Mononuclear cell (primary cell): ENCODE results near the gene ANKRD44. TPM values are rescaled to one million over a fixed set of nuclear protein-coding genes. Genes with fewer than 3 reads are reported as not detected.

Source experiments
- H3K27me3 ChIP-seq: 2 replicates; pipeline ENCODE4 v1.6.0; 2011; ENCODE audit warnings: low read length, control low read depth; ENCODE audit not compliant: insufficient read depth
- H3K4me1 ChIP-seq: 2 replicates; pipeline ENCODE4 v1.5.1; 2011; ENCODE audit warnings: mild to moderate bottlenecking, low read length, control low read depth; ENCODE audit not compliant: insufficient read depth
- H3K4me3 ChIP-seq: 2 replicates; pipeline ENCODE4 v1.5.1; 2011; ENCODE audit warnings: mild to moderate bottlenecking, low read length, moderate library complexity
- H3K9me3 ChIP-seq: 2 replicates; pipeline ENCODE4 v1.5.1; 2011; ENCODE audit warnings: low read depth, mild to moderate bottlenecking, control low read depth, low read length
- total RNA-seq: library from RNA; depleted of rRNA; stranded (reverse); fragments of >200 nt; gene quantifications from one replicate; pipeline ENCODE4 v1.2.3, GENCODE V29; 2012

The ANKRD44 gene
- total RNA-seq, 1 donor = 171 TPM

GRCh38 chr2:197141702-197142473 lies 168.7 kb downstream of the ANKRD44 start:
- H3K27me3 ChIP-seq = no peaks in the 10 kb centered on the region
- H3K9me3 ChIP-seq = no peaks in the 10 kb centered on the region
- H3K4me1 ChIP-seq = peaks cover 83% of the 10 kb centered on the region
- no peak overlapping the region for H3K4me3 ChIP-seq

DNA sequence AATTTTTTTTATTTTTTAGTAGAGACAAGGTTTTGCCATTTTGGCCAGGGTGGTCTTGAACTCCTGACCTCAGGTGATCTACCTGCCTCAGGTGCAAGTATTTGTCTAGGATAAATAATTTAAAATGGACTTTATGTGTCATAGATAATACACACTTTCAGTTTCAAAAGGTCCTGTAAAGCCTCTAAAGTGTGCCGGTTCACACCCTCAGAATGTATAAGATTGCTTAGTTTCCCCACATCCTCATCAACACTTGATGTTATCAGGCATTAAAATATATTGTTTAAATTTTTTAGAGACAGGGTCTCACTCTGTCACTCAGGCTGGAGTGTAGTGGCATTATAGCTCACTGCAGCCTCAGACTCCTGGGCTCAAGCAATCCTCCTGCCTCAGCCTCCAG lies 170.5 kb downstream of the ANKRD44 start:
- Histone ChIP-seq H3K4me3 (no peak overlapping the region), H3K4me1 (peaks cover 86% of the 10 kb centered on the region)

DNA sequence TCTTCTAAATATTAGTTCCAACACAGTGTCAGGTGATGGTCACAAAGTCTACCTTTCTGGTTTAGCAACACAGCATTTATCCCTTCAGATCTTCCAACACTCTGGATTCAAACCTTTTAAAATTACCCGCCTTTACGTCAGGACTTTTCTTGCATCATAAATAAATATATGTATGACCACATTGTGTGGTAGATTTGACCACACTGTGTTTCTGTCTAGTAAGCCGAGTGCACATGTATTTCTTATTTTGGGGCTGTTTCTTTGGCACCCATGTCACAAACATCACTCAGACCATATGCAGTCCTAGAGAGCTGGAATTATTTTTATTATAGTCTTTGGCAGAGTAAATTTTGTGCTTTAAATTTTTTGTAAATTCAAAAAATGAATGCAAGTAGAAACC lies 172.1 kb downstream of the ANKRD44 start:
- H3K4me3 ChIP-seq = no peak overlapping the region
- no peaks in the 10 kb centered on the region for H3K9me3 ChIP-seq
- peaks cover 73% of the 10 kb centered on the region for H3K4me1 ChIP-seq
- H3K27me3 ChIP-seq = no peaks in the 10 kb centered on the region

More for the DNA sequence above, 170.5 kb downstream of the ANKRD44 start:
- Histone ChIP-seq H3K9me3 (no peaks in the 10 kb centered on the region), H3K27me3 (no peaks in the 10 kb centered on the region)

GRCh38 chr2:197137826-197138477 lies 172.6 kb downstream of the ANKRD44 start:
- Histone ChIP-seq H3K9me3 (no peaks in the 10 kb centered on the region), H3K4me3 (no peak overlapping the region), H3K4me1 (peaks cover 77% of the 10 kb centered on the region), H3K27me3 (no peaks in the 10 kb centered on the region)

DNA sequence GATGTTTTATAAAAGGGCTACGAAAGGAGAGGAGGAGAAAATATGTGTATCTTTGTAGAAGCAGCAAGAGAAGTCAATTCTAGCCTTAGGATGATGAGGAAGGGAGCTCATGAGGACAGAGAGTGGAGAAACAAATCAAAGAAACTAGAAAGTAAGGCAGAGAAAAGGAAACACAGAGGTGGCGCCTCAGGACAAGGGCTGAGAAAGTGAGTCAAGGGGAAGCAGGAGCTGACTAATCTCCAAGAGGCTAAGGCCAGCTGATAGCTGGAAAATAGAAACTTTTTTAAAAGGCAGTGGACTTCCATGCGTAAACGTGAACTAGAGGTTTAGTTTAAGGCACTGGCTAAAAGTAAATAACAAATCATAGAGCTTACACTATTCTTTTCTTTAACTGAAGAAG lies 173.3 kb downstream of the ANKRD44 start:
- no peak overlapping the region for H3K4me3 ChIP-seq
- H3K4me1 ChIP-seq = peaks cover 78% of the 10 kb centered on the region
- no peaks in the 10 kb centered on the region for H3K27me3 ChIP-seq
- no peaks in the 10 kb centered on the region for H3K9me3 ChIP-seq

GRCh38 chr2:197136452-197136851 lies 174.1 kb downstream of the ANKRD44 start:
- Histone ChIP-seq H3K27me3 (no peaks in the 10 kb centered on the region), H3K4me3 (no peak overlapping the region), H3K9me3 (no peaks in the 10 kb centered on the region), H3K4me1 (peaks cover 78% of the 10 kb centered on the region)

DNA sequence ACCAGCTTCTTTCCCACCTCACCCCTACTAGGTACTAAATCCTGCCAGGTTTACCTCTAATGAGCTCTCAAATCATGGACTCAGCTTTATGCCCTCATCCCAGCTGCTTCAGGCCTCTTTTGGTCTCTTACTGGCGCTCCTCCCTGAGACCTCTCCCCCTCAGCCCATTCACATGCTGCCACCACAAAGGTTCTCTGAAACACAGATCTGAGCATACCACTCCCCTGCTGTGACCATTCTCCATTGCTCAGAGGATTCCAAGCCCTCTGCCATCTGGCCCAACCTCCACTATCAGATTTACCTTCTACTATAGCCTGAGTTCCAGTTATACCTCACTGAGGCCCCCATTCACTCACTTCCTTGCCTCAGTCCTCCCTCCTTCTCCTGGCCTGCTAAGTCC lies 174.8 kb downstream of the ANKRD44 start:
- Histone ChIP-seq H3K9me3 (no peaks in the 10 kb centered on the region), H3K4me1 (peaks cover 78% of the 10 kb centered on the region)

GRCh38 chr2:197134206-197134605 lies 176.4 kb downstream of the ANKRD44 start:
- Histone ChIP-seq H3K4me1 (peaks cover 77% of the 10 kb centered on the region), H3K27me3 (no peaks in the 10 kb centered on the region), H3K4me3 (no peak overlapping the region), H3K9me3 (no peaks in the 10 kb centered on the region)

More for the DNA sequence above, 174.8 kb downstream of the ANKRD44 start:
- H3K27me3 ChIP-seq = no peaks in the 10 kb centered on the region
- no peak overlapping the region for H3K4me3 ChIP-seq

GRCh38 chr2:197131558-197131855 lies 179.1 kb downstream of the ANKRD44 start:
- H3K27me3 ChIP-seq = no peaks in the 10 kb centered on the region
- H3K4me1 ChIP-seq = peaks cover 64% of the 10 kb centered on the region
- no peaks in the 10 kb centered on the region for H3K9me3 ChIP-seq
- no peak overlapping the region for H3K4me3 ChIP-seq

GRCh38 chr2:197130318-197130717 lies 180.3 kb downstream of the ANKRD44 start:
- Histone ChIP-seq H3K27me3 (no peaks in the 10 kb centered on the region), H3K4me3 (no peak overlapping the region), H3K4me1 (peaks cover 53% of the 10 kb centered on the region)

GRCh38 chr2:197128897-197129296 lies 181.7 kb downstream of the ANKRD44 start:
- H3K4me1 ChIP-seq = peaks cover 49% of the 10 kb centered on the region
- H3K9me3 ChIP-seq = no peaks in the 10 kb centered on the region
- no peak overlapping the region for H3K4me3 ChIP-seq
- H3K27me3 ChIP-seq = no peaks in the 10 kb centered on the region

More at GRCh38 chr2:197130318-197130717, 180.3 kb downstream of the ANKRD44 start:
- no peaks in the 10 kb centered on the region for H3K9me3 ChIP-seq

DNA sequence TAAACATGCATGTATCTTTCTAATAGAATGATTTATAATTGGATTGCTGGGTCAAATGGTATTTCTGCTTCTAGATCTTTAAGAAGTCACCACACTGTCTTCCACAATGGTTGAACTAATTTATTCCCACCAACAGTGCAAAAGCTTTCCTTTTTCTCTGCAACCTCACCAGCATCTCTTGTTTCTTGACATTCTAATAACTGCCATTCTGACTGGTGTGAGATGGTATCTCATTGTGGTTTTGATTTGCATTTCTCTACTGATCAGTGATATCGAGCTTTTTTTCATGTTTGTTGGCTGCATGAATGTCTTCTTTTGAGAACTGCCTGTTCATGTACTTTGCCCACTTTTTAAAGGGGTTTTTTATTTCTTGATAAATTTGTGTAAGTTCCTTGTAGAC lies 182.5 kb downstream of the ANKRD44 start:
- no peaks in the 10 kb centered on the region for H3K27me3 ChIP-seq
- H3K4me3 ChIP-seq = no peak overlapping the region
- H3K9me3 ChIP-seq = no peaks in the 10 kb centered on the region
- peaks cover 46% of the 10 kb centered on the region for H3K4me1 ChIP-seq

DNA sequence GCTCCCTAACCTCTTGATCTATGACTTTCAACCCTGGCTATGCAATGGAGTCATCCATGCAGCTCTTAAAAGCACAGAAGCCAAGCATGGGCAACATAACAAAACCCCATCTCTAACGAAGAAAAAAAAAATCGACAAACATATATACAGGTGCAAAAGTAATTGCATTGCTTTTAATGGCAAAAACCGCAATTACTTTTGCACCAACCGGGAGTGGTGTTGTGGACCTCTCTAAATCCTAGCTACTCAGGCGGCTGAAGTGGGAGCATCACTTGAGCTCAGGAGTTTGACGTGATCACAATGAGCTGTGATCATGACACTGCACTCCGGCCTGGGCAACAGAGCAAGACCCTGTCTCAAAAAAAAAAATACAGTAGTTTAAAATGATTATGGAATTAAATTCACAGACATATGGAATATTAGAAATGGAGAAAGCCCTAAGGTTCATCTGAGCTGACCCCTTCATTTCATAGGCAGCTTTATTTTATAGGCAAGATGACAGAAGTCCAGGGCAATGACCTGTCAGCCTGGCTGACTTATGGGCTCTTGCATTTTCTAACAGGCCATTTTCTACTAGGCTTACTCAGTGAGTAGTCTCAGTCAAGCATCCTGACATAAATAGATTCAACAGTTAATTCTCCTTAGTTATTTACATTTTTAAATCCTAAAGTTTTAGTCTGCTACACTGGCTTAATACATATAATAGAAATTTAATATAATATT lies 183.8 kb downstream of the ANKRD44 start:
- no peaks in the 10 kb centered on the region for H3K27me3 ChIP-seq
- no peaks in the 10 kb centered on the region for H3K9me3 ChIP-seq
- no peak overlapping the region for H3K4me3 ChIP-seq
- H3K4me1 ChIP-seq = peaks cover 41% of the 10 kb centered on the region

DNA sequence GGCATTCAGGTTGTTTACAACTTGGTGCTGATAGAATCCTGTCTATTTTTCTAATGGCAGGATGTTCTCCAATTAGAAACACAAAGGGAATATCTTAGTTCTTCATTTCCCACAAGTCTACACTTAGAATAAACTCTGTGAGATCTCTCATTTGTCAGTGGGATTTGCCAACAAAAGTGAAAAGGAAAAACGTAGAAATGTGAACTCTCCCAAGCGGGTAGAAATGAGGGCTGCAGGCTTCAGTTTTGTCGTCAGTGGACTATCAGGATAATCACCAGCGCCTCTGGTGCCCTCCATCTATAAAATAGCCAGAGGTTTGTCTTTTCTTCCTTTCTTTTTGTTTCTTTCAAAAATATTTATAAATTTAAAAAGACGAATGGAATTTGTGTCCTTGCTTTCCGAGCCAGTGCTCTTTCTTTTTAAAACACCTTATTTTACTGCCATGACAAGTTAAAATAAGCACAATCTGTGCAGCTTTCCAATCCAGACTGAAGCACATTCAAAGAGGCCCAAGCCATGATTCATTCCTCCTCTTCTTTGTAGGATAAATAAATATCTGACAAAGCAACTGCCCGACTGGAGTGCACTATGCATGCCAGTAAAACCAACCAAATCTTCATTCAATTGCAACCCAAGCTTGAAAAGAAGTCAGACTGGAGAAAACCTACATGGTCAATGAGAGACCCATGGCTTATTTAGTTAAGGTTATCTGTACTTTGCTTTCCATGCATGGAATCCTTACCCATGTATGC lies 185.8 kb downstream of the ANKRD44 start:
- H3K4me3 ChIP-seq = no peak overlapping the region
- H3K27me3 ChIP-seq = no peaks in the 10 kb centered on the region

DNA sequence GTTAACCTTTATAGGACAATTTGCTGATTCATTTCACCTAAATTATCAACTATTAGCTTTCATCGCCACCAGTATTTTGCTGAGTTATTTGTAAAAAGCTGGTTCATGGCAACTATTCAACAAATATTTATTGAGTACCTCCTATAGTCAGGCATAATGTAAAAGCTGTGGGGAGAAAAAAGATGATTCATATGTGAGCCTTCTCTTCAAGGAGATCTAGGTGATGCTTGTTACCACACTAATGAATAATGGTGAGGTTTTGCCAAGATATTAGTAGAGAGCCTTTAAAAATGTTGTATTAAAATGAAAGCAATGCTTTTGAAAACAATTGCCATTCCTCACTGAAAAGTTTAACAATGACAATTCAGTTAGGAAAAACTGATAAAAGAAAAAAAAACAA lies 187.8 kb downstream of the ANKRD44 start:
- Histone ChIP-seq H3K27me3 (no peaks in the 10 kb centered on the region), H3K9me3 (no peaks in the 10 kb centered on the region), H3K4me3 (no peak overlapping the region), H3K4me1 (peaks cover 21% of the 10 kb centered on the region)

More for the DNA sequence above, 185.8 kb downstream of the ANKRD44 start:
- H3K9me3 ChIP-seq = no peaks in the 10 kb centered on the region
- peaks cover 34% of the 10 kb centered on the region for H3K4me1 ChIP-seq
